H9 (cell line): ENCODE results near the gene OTP. TPM values are rescaled to one million over a fixed set of nuclear protein-coding genes. Genes with fewer than 3 reads are reported as not detected.

ENCODE experiments used
- DNase-seq: peaks from one replicate; pipeline ENCODE4 v3.0.0-alpha.2; 2017
- H2AFZ ChIP-seq: one replicate; pipeline ENCODE4 v1.6.1; 2013; ENCODE audit warnings: mild to moderate bottlenecking, low read length, control low read depth, moderate library complexity
- H2AK5ac ChIP-seq: 2 replicates; pipeline ENCODE4 v1.6.1; 2013; ENCODE audit warnings: low read length, control low read depth, mixed read lengths; ENCODE audit not compliant: insufficient read length
- H2BK120ac ChIP-seq: one replicate; pipeline ENCODE4 v1.6.1; 2013; ENCODE audit warnings: low read depth, mild to moderate bottlenecking, low read length, control low read depth, inconsistent platforms; ENCODE audit not compliant: poor library complexity, severe bottlenecking
- H2BK12ac ChIP-seq: 2 replicates; pipeline ENCODE4 v1.6.1; 2013; ENCODE audit warnings: low read length, control low read depth, mixed read lengths, low read depth; ENCODE audit not compliant: insufficient read length
- H2BK15ac ChIP-seq: 2 replicates; pipeline ENCODE4 v1.6.1; 2013; ENCODE audit warnings: low read depth, low read length, control low read depth
- H2BK20ac ChIP-seq: one replicate; pipeline ENCODE4 v1.6.1; 2013; ENCODE audit warnings: low read depth, mild to moderate bottlenecking, low read length, control low read depth, inconsistent platforms; ENCODE audit not compliant: poor library complexity, severe bottlenecking
- H2BK5ac ChIP-seq: 2 replicates; pipeline ENCODE4 v1.6.1; 2013; ENCODE audit warnings: low read length, control low read depth, mixed read lengths; ENCODE audit not compliant: insufficient read length
- H3K14ac ChIP-seq: 2 replicates; pipeline ENCODE4 v1.6.1; 2013; ENCODE audit warnings: low read length, control low read depth; ENCODE audit not compliant: insufficient read depth
- H3K18ac ChIP-seq: 2 replicates; pipeline ENCODE4 v1.6.1; 2013; ENCODE audit warnings: low read depth, mild to moderate bottlenecking, mixed read lengths, low read length, control low read depth; ENCODE audit not compliant: insufficient read length
- H3K23ac ChIP-seq: 2 replicates; pipeline ENCODE4 v1.6.1; 2013; ENCODE audit warnings: low read length, control low read depth, mixed read lengths, low read depth; ENCODE audit not compliant: insufficient read length
- H3K23me2 ChIP-seq: 2 replicates; pipeline ENCODE4 v1.6.1; 2013; ENCODE audit warnings: low read depth, mild to moderate bottlenecking, mixed read lengths, low read length, control low read depth; ENCODE audit not compliant: insufficient read length, poor library complexity, severe bottlenecking
- H3K27ac ChIP-seq: 2 replicates; pipeline ENCODE4 v1.5.1; 2013; ENCODE audit warnings: low read length, control low read depth, mixed read lengths, low read depth; ENCODE audit not compliant: insufficient read length
- H3K27me3 ChIP-seq: 2 replicates; pipeline ENCODE4 v1.6.1; 2013; ENCODE audit warnings: low read length, control low read depth, inconsistent platforms; ENCODE audit not compliant: insufficient read depth
- H3K4ac ChIP-seq: 2 replicates; pipeline ENCODE4 v1.6.1; 2013; ENCODE audit warnings: low read depth, mild to moderate bottlenecking, control low read depth, inconsistent platforms, low read length, moderate library complexity
- H3K4me1 ChIP-seq: 2 replicates; pipeline ENCODE4 v1.6.1; 2013; ENCODE audit warnings: low read length, control low read depth, inconsistent platforms; ENCODE audit not compliant: insufficient read depth
- H3K4me2 ChIP-seq: 2 replicates; pipeline ENCODE4 v1.6.1; 2013; ENCODE audit warnings: low read length, control low read depth, mixed read lengths; ENCODE audit not compliant: insufficient read length, insufficient read depth
- H3K56ac ChIP-seq: 2 replicates; pipeline ENCODE4 v1.6.1; 2013; ENCODE audit warnings: low read depth, mild to moderate bottlenecking, mixed read lengths, low read length, control low read depth; ENCODE audit not compliant: insufficient read length
- H3K79me1 ChIP-seq: 2 replicates; pipeline ENCODE4 v1.6.1; 2013; ENCODE audit warnings: low read depth, mild to moderate bottlenecking, moderate library complexity, low read length, control low read depth, inconsistent platforms; ENCODE audit not compliant: insufficient read depth, poor library complexity, severe bottlenecking
- H3K79me2 ChIP-seq: 2 replicates; pipeline ENCODE4 v1.6.1; 2013; ENCODE audit warnings: low read length, control low read depth, inconsistent platforms; ENCODE audit not compliant: insufficient read depth
- H3K9ac ChIP-seq: 2 replicates; pipeline ENCODE4 v1.6.1; 2013; ENCODE audit warnings: low read length, control low read depth, mixed read lengths; ENCODE audit not compliant: insufficient read length; ENCODE audit errors: extremely low read depth
- H3K9me3 ChIP-seq: one replicate; pipeline ENCODE4 v1.6.1; 2013; ENCODE audit warnings: low read depth, low read length, inconsistent platforms; ENCODE audit not compliant: control insufficient read depth
- H3T11ph ChIP-seq: one replicate; pipeline ENCODE4 v1.6.1; 2013; ENCODE audit warnings: mild to moderate bottlenecking, low read length, control low read depth, inconsistent platforms
- H4K20me1 ChIP-seq: one replicate; pipeline ENCODE4 v1.6.1; 2013; ENCODE audit not compliant: control insufficient read depth, insufficient read length, insufficient read depth
- H4K5ac ChIP-seq: 2 replicates; pipeline ENCODE4 v1.6.1; 2013; ENCODE audit warnings: low read depth, mild to moderate bottlenecking, mixed read lengths, low read length, control low read depth; ENCODE audit not compliant: insufficient read length
- H4K8ac ChIP-seq: replicated peaks from 2 replicates; pipeline ENCODE4 v1.6.1; 2013; ENCODE audit warnings: low read length, control low read depth, mixed read lengths, low read depth; ENCODE audit not compliant: insufficient read length
- H4K91ac ChIP-seq: 2 replicates; pipeline ENCODE4 v1.6.1; 2013; ENCODE audit warnings: low read depth, mild to moderate bottlenecking, moderate library complexity, mixed read lengths, low read length, control low read depth; ENCODE audit not compliant: insufficient read length
- H3K27ac Mint-ChIP-seq, 3 experiments: 2 replicates in 2 of 3; 3 replicates in 1 of 3; pipeline ENCODE4 v1.8.0; 2020 to 2021; ENCODE audit warnings: mixed read lengths in 3 of 3, mild to moderate bottlenecking in 1 of 3, moderate library complexity in 1 of 3
- H3K27me3 Mint-ChIP-seq: 2 replicates; pipeline ENCODE4 v1.8.0; 2021; ENCODE audit warnings: low read depth, mild to moderate bottlenecking, moderate library complexity, mixed read lengths
- H3K36me3 Mint-ChIP-seq, 3 experiments: 2 replicates in 2 of 3; 3 replicates in 1 of 3; pipeline ENCODE4 v1.8.0; 2020 to 2021; ENCODE audit warnings: low read depth in 3 of 3, mixed read lengths in 3 of 3; ENCODE audit not compliant: insufficient read depth in 1 of 3
- H3K4me1 Mint-ChIP-seq, 2 experiments: 2 replicates each; pipeline ENCODE4 v1.8.0; 2020; ENCODE audit warnings: mixed read lengths in 2 of 2
- H3K4me3 Mint-ChIP-seq, 2 experiments: 2 replicates in 1 of 2; 3 replicates in 1 of 2; pipeline ENCODE4 v1.8.0; 2020 to 2021; ENCODE audit warnings: mild to moderate bottlenecking in 2 of 2, mixed read lengths in 2 of 2, moderate library complexity in 1 of 2
- H3K9me3 Mint-ChIP-seq, 2 experiments: 2 replicates in 1 of 2; 3 replicates in 1 of 2; pipeline ENCODE4 v1.8.0; 2020; ENCODE audit warnings: mild to moderate bottlenecking in 2 of 2, mixed read lengths in 2 of 2, moderate library complexity in 1 of 2
- CTCF ChIP-seq: fragments of 200-600 bp; sonication (generic); conservative IDR thresholded peaks from 3 replicates; pipeline ENCODE4 v1.8.0; 2021; ENCODE audit warnings: antibody characterized with exemption, mild to moderate bottlenecking
- WGBS: extraction: QIAGEN DNeasy Blood & Tissue Kit; methylation state at CpG from one replicate; pipeline ENCODE4 v1.1.7; 2013; ENCODE audit warnings: missing lambda C conversion rate, low lambda C conversion rate, mixed read lengths; ENCODE audit not compliant: insufficient read length; ENCODE audit errors: extremely low coverage; 5-methylcytosine and 5-hydroxymethylcytosine counted together
- long read RNA-seq: library from polyadenylated mRNA; unstranded; transcript quantifications from one replicate; pipeline ENCODE4 v2.0.0, GENCODE V29; 2020
- total RNA-seq: library from RNA; stranded (reverse); gene quantifications from 2 replicates; pipeline ENCODE4 v1.2.1, GENCODE V29; 2021

Gene OTP
- not detected in 2 replicates for total RNA-seq
- long read RNA-seq, result 0 reads

GRCh38 chr5:77637998-77638762, at the start of gene OTP:
Gene OTP, minus strand, starts transcription at chr5:77638713. Its CDS starts 164 bp downstream, at chr5:77638549.
- H3K14ac ChIP-seq, result no peak within 1 kb of the TSS; the same call in 1 of the 2 replicates
- no peaks in the 10 kb centered on the region for H3K9me3 ChIP-seq
- peak within 1 kb of the TSS; percentile 53 for H3K4me2 ChIP-seq
- no peak within 1 kb of the TSS for H4K91ac ChIP-seq
- no peak within 1 kb of the TSS for H2BK120ac ChIP-seq
- no peak within 1 kb of the TSS for H3T11ph ChIP-seq
- no peak within 1 kb of the TSS for H2BK5ac ChIP-seq
- Mint-ChIP-seq H3K27me3 (peaks cover 100% of the 10 kb centered on the region), H3K4me3 (peak within 1 kb of the TSS in 1 of 2 experiments; percentile 75; a peak in 4 of 5 replicates), H3K4me1 (peaks cover 8 to 54% of the 10 kb centered on the region in 2 experiments), H3K36me3 (peaks cover 0 to 1% (median 0%) of the 10 kb centered on the region in 3 experiments; a peak in 1 of 7 replicates), H3K27ac (no peak within 1 kb of the TSS), H3K9me3 (peaks cover 2 to 18% of the 10 kb centered on the region in 2 experiments; a peak in 4 of 5 replicates)
- H2AFZ ChIP-seq, result no peak within 1 kb of the TSS
- no peak within 1 kb of the TSS for H3K4ac ChIP-seq
- H3K79me2 ChIP-seq, result no peaks in the 10 kb centered on the region
- H4K20me1 ChIP-seq, result no peaks in the 10 kb centered on the region
- no peak within 1 kb of the TSS for H3K27ac ChIP-seq
- H4K8ac ChIP-seq, result no peak within 1 kb of the TSS
- H3K18ac ChIP-seq, result no peak within 1 kb of the TSS
- no peaks in the 10 kb centered on the region for H3K79me1 ChIP-seq
- H3K56ac ChIP-seq, result no peak within 1 kb of the TSS
- H4K5ac ChIP-seq, result no peak within 1 kb of the TSS
- H3K27me3 ChIP-seq, result peaks cover 85% of the 10 kb centered on the region
- H2BK12ac ChIP-seq, result no peak within 1 kb of the TSS
- H3K23ac ChIP-seq, result no peak within 1 kb of the TSS
- TF ChIP-seq CTCF, result no peak
- H3K9ac ChIP-seq, result no peak within 1 kb of the TSS
- H3K4me1 ChIP-seq, result no peaks in the 10 kb centered on the region
- H2AK5ac ChIP-seq, result no peak within 1 kb of the TSS
- WGBS, result no CpG with 5 or more reads among the region's 24 CpGs
- no peak within 1 kb of the TSS for H2BK15ac ChIP-seq
- DNase-seq, result no peak
- no peak within 1 kb of the TSS for H2BK20ac ChIP-seq
- H3K23me2 ChIP-seq, result peaks cover 12% of the 10 kb centered on the region
